ENCODE data around the gene MATN1.

MATN1 gene

DNA sequence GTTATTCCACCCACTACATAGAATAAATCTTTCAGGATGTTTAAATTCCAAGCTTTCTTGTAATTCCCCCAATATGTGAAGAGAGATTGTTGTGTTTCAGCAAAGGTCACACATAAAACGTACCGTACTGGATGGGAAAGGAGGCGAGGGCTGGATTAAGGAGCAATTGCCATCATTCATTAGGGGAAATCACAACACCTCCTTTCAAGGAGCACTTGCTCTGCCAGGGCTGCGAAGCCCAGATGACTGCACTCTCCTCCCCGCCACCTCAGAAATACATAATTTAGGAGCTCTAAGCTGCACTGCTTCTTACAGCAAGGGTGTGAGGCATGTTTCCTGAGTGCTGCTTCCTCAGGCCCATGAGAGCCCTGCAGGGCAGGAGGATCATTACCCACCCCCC lies 29.6 kb downstream of the MATN1 start:
- TF ChIP-seq, protein P1, sequence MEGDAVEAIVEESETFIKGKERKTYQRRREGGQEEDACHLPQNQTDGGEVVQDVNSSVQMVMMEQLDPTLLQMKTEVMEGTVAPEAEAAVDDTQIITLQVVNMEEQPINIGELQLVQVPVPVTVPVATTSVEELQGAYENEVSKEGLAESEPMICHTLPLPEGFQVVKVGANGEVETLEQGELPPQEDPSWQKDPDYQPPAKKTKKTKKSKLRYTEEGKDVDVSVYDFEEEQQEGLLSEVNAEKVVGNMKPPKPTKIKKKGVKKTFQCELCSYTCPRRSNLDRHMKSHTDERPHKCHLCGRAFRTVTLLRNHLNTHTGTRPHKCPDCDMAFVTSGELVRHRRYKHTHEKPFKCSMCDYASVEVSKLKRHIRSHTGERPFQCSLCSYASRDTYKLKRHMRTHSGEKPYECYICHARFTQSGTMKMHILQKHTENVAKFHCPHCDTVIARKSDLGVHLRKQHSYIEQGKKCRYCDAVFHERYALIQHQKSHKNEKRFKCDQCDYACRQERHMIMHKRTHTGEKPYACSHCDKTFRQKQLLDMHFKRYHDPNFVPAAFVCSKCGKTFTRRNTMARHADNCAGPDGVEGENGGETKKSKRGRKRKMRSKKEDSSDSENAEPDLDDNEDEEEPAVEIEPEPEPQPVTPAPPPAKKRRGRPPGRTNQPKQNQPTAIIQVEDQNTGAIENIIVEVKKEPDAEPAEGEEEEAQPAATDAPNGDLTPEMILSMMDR (IDR thresholded peaks at IDR 0.05; ENCODE audit: insufficient read depth, low read length, poor library complexity, severe bottlenecking) = no peak
- Histone ChIP-seq H3K27me3 (replicated peaks; ENCODE audit: control insufficient read depth, insufficient read depth, low read length) (no peaks in the 10 kb centered on the region; the same call in none of the 2 replicates), H3K4me3 (replicated peaks; ENCODE audit: low read depth, low read length) (no peak overlapping the region), H3K36me3 (ENCODE audit: control insufficient read depth, insufficient read depth, low read length) (no peaks in the 10 kb centered on the region)
- DNase-seq (ENCODE audit: extremely low read depth, insufficient read length) = no peak

DNA sequence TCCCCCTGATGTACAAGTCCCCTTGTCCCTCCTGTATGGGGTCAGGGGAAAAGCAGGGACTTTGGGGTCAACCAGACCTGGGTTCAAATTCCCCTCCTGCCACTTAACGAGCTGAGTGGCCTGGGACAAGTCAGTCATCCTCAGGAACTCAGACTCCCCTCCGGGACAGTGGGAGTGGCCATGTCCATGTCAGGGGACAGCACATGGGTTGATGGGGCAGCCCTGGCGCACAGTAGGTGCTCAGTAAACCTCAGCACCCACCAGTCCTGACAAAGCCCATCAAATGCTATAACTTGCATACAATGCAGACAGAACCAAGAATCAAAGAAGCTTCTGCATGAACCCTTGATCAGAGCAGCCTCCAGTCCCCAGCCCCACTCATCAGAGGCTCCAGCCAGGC lies 30.0 kb downstream of the MATN1 start:
- no peak for DNase-seq (ENCODE audit: extremely low read depth, insufficient read length)
- TF ChIP-seq, protein P1 (IDR thresholded peaks at IDR 0.05; ENCODE audit: insufficient read depth, low read length, poor library complexity, severe bottlenecking) = no peak
- H3K36me3 ChIP-seq (ENCODE audit: control insufficient read depth, insufficient read depth, low read length) = no peaks in the 10 kb centered on the region
- H3K27me3 ChIP-seq (replicated peaks; ENCODE audit: control insufficient read depth, insufficient read depth, low read length) = no peaks in the 10 kb centered on the region; the same call in none of the 2 replicates
- H3K4me3 ChIP-seq (replicated peaks; ENCODE audit: low read depth, low read length) = no peak overlapping the region

DNA sequence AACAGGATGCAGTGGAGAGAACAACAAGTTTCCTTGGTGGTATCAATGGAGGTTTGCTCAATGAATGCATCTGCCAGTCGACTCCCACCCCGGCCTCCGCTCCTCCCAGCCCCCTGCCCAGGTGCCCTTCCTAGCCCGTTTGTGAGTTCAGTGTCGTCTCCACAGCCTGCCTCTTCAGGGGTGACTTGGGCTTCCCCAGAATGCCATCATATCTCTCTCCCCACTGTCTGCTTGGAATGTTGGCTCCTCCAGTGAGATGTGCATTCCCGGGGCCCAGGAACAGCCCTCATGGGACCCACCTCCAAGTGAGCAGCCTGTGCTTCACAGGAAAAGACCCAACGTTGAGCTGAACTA lies 30.5 kb downstream of the MATN1 start:
- Histone ChIP-seq H3K36me3 (ENCODE audit: control insufficient read depth, insufficient read depth, low read length) (no peaks in the 10 kb centered on the region), H3K27me3 (replicated peaks; ENCODE audit: control insufficient read depth, insufficient read depth, low read length) (no peaks in the 10 kb centered on the region; the same call in none of the 2 replicates), H3K4me3 (replicated peaks; ENCODE audit: low read depth, low read length) (no peak overlapping the region)
- no peak for DNase-seq (ENCODE audit: extremely low read depth, insufficient read length)
- TF ChIP-seq, protein P1 (IDR thresholded peaks at IDR 0.05; ENCODE audit: insufficient read depth, low read length, poor library complexity, severe bottlenecking) = no peak

DNA sequence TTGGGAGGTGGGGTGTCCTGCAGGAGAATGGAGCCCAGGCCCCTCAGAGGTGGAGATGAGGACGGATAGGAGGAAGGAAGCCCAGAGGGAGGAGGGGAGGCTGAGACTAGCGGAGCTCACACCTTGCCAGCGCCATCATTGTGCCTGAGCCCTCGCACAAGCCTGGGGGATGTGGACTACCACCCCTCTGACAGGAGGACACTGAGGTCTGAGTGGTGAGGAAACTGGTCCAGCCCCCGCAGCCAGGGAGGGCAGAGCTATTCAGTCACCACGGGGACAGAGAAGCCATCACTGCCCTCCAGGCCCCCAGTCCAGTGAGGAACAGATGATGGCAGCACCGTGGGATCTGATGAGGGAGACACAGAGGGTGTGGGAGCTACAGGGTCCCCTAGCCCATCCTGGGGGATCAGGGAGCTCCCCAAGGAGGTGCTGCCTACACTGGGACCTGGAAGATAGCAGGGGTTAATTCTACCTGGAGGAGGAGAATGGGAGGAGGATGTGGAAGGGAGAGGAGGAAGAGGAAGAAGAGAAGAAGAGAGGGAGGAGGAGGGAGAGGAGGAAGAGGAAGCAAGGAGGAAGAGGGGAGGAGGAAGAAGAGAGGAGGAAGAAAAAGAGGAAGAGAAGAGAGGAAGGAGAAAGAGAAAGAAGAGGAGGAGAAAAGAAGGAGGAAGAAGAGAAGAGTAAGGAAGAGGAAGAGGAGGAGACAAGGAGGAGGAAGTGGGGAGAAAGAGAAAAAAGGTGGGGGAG lies 31.0 kb downstream of the MATN1 start:
- DNase-seq (ENCODE audit: extremely low read depth, insufficient read length) = no peak
- TF ChIP-seq, protein P1 (IDR thresholded peaks at IDR 0.05; ENCODE audit: insufficient read depth, low read length, poor library complexity, severe bottlenecking) = no peak
- H3K4me3 ChIP-seq (replicated peaks; ENCODE audit: low read depth, low read length) = no peak overlapping the region

DNA sequence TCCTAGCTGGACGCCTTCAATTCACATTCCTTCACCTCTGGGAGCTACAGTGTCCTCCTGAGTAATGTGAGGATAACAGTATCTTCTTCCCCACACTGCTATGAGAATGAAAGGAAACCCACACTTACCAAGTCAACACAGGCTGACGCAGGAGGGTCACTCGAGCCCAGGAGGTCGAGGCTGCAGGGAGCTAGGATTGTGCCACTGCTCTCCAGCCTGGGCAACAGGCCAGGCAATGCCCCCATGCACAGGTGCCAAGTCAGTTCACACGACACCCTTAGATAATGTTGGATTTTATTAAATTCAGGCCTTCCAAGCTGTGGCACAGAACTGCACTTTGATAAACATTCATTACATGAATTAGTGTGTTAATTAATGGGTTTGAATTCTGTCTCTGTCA lies 31.9 kb downstream of the MATN1 start:
- TF ChIP-seq, protein P1 (IDR thresholded peaks at IDR 0.05; ENCODE audit: insufficient read depth, low read length, poor library complexity, severe bottlenecking) = no peak
- no peak overlapping the region for H3K4me3 ChIP-seq (replicated peaks; ENCODE audit: low read depth, low read length)
- H3K27me3 ChIP-seq (replicated peaks; ENCODE audit: control insufficient read depth, insufficient read depth, low read length) = no peaks in the 10 kb centered on the region; the same call in none of the 2 replicates
- DNase-seq (ENCODE audit: extremely low read depth, insufficient read length) = no peak
- H3K36me3 ChIP-seq (ENCODE audit: control insufficient read depth, insufficient read depth, low read length) = no peaks in the 10 kb centered on the region

More for the DNA sequence above, 31.0 kb downstream of the MATN1 start:
- Histone ChIP-seq H3K27me3 (replicated peaks; ENCODE audit: control insufficient read depth, insufficient read depth, low read length) (no peaks in the 10 kb centered on the region; the same call in none of the 2 replicates), H3K36me3 (ENCODE audit: control insufficient read depth, insufficient read depth, low read length) (no peaks in the 10 kb centered on the region)
